ENCODE measurements around the gene SLC26A1.

DNA sequence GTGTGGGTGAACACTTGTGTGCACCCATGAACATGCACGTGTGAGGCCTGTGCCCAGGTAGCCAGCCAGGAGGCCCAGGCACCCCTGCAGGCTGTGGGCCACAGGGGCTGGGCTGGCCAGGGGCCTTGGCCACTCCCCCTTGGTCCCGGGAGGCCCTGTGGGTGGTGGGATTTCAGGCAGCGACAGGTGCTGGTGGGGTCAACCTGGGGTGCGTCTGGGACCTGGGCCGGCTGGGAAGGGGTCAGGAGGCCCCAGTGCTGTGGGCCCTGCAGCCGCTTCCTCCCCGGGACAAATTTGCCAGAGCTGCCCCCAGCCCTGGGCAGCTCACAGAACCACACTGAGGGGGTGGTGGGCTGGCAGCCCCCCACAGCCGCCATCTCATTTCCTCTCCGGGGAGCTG lies 26.1 kb upstream of the SLC26A1 start:
- TF ChIP-seq, protein P1, sequence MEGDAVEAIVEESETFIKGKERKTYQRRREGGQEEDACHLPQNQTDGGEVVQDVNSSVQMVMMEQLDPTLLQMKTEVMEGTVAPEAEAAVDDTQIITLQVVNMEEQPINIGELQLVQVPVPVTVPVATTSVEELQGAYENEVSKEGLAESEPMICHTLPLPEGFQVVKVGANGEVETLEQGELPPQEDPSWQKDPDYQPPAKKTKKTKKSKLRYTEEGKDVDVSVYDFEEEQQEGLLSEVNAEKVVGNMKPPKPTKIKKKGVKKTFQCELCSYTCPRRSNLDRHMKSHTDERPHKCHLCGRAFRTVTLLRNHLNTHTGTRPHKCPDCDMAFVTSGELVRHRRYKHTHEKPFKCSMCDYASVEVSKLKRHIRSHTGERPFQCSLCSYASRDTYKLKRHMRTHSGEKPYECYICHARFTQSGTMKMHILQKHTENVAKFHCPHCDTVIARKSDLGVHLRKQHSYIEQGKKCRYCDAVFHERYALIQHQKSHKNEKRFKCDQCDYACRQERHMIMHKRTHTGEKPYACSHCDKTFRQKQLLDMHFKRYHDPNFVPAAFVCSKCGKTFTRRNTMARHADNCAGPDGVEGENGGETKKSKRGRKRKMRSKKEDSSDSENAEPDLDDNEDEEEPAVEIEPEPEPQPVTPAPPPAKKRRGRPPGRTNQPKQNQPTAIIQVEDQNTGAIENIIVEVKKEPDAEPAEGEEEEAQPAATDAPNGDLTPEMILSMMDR (IDR thresholded peaks at IDR 0.05): no peak
- no peak for TF ChIP-seq POLR2A (IDR thresholded peaks at IDR 0.05)

Data from lower leg skin (tissue), 3 donors.